Thyroid gland (tissue), 4 donors: Measurements from ENCODE around the gene ULK4.

Experiments
- CTCF ChIP-seq, 6 experiments: fragments of 200-600 bp in 3 of 6; fragments of 450-650 bp in 3 of 6; sonication (generic) in 3 of 6; IDR thresholded peaks; one replicate each; pipeline ENCODE4 v1.5.1; 2016 to 2019; ENCODE audit warnings: antibody characterized with exemption in 6 of 6, mild to moderate bottlenecking in 2 of 6, inconsistent platforms in 1 of 6, moderate library complexity in 1 of 6
- POLR2A ChIP-seq, 2 donors: fragments of 450-650 bp; IDR thresholded peaks; one replicate each; pipeline ENCODE4 v1.6.1; 2017; ENCODE audit warnings: antibody characterized with exemption in 2 of 2, mild to moderate bottlenecking in 2 of 2, moderate library complexity in 1 of 2

- TF ChIP-seq CTCF (IDR thresholded peaks at IDR 0.05) (no peak), POLR2A (IDR thresholded peaks at IDR 0.05) (no peak)
Observed at GRCh38 chr3:41490360-41490759, 471.5 kb downstream of the ULK4 start.
